B cell (primary cell): ENCODE data around the gene DCAF4.

Source experiments
- CTCF ChIP-seq: fragments of 200-600 bp; IDR thresholded peaks from one replicate; pipeline ENCODE4 v1.8.0; 2022; ENCODE audit warnings: antibody characterized with exemption, mild to moderate bottlenecking
- EZH2 ChIP-seq: IDR thresholded peaks from 2 replicates; pipeline ENCODE4 v1.6.1; 2012; ENCODE audit warnings: borderline replicate concordance, low read depth, mild to moderate bottlenecking, moderate library complexity, low read length; ENCODE audit not compliant: insufficient read depth, poor library complexity, severe bottlenecking

DNA sequence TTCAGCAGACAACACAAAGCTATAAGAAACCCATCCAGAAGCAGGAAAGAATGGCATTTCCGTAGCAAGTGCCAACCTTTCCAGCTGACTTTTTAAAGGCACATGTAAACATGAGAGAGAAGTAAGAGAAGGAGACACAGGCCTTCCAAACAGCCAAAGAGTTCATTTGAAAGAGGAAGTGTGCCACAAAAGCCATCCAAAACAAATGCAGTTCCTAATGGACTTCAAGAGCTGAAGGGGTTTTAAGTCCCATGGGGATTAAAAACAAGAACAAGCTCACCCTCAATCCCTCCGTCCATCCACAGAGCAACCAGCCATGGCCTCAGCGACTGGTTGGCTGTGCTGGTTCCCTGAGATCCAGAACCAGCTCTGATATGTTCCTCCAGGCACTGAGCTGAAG lies 27.8 kb upstream of the DCAF4 start:
- TF ChIP-seq CTCF (no peak), EZH2 (no peak)
